ENCODE results near the gene TNNC2. TPM values are rescaled to one million over a fixed set of nuclear protein-coding genes. Genes with fewer than 3 reads are reported as not detected.
A peak's percentile ranks its signal among the peaks of the same experiment; 100 is the strongest.

TNNC2 gene
- total RNA-seq, 1 experiment from 2014 or later, result not detected

DNA sequence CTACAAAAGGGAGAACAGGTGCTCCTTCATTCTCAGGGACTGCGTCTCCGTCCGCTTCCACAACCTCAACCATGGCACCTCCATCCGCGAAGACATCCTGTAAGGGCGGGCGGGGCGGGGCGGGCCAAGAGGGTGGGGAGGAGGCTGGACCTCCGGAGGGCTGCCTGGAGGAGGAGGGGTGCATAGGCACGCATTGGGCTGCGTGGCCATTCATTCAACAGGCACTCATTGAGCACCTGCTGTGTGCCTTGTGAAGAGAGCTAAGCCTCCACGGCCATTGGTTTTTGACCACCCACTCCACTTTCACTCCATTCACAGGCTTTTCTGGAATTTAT, 30.7 kb upstream of the TNNC2 start:
- BruUV-seq (replicated peaks), result no TSS peak
- POLR2A ChIA-PET (ENCODE audit: low non-redundant PET), result interaction anchor here (0.5 kb wide), 1 partner anchor 8 kb away, joined by 5 read pairs; no protein-coding TSS in a partner anchor

DNA sequence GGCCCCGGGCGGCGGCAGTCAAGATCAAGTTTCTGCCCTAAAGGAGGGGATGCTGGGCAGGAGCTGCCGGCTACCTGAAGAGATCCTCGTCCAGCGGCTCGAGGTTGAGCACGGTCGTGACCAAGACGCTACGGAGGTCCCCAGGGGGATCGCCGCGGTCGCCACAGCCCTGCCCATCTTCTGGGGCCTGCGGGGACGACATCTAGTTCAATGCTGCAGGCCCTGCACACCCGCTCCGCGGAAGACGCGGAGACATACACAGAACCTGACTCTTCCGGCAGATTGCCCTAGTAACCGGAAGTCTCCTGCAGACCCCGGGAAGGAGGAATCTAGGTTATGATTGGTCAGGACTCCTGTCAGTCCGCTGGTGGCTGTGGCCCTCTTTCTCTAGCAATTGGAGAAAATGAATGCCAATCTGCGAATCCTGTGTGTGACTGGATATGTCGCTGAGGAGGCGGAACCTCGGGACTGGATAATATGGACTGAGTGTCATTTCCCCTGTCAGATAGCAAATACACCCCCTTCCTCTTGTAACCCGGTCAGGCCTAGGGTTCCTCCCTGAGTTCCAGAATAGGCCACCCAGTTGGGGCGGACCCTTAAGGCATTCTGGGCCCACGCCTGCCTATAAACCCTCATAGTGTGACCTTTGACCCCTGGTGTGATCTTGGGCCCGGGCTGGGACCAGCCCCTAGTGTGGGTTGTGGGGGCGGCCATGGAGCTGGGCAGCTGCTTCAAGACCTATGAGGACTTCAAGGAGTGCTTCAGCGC, 30.2 kb upstream of the TNNC2 start, which contains the start of the genes ACOT8 and ZSWIM3:
Gene ACOT8, minus strand, starts transcription at position 279 of the 768 bp plus-strand sequence. Its CDS starts 77 bp downstream, at position 202.
Gene ZSWIM3, plus strand, starts transcription at position 501 of the 768 bp plus-strand sequence. Its CDS starts 212 bp downstream, at position 713.
- no peak for TF ChIP-seq EZH2 (IDR thresholded peaks at IDR 0.05; ENCODE audit: borderline replicate concordance, low read depth, low read length, poor library complexity, severe bottlenecking)
- TF ChIP-seq, protein P1, sequence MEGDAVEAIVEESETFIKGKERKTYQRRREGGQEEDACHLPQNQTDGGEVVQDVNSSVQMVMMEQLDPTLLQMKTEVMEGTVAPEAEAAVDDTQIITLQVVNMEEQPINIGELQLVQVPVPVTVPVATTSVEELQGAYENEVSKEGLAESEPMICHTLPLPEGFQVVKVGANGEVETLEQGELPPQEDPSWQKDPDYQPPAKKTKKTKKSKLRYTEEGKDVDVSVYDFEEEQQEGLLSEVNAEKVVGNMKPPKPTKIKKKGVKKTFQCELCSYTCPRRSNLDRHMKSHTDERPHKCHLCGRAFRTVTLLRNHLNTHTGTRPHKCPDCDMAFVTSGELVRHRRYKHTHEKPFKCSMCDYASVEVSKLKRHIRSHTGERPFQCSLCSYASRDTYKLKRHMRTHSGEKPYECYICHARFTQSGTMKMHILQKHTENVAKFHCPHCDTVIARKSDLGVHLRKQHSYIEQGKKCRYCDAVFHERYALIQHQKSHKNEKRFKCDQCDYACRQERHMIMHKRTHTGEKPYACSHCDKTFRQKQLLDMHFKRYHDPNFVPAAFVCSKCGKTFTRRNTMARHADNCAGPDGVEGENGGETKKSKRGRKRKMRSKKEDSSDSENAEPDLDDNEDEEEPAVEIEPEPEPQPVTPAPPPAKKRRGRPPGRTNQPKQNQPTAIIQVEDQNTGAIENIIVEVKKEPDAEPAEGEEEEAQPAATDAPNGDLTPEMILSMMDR (conservative IDR thresholded peaks at IDR 0.05; ENCODE audit: low read depth, low read length), result no peak
- no TSS peak for BruUV-seq (replicated peaks)
- intact Hi-C loops (cut with micrococcal nuclease; ENCODE audit: unreplicated experiment), result no loop called here
- Histone ChIP-seq H3K27ac (ENCODE audit: low read depth, low read length, poor library complexity, severe bottlenecking) (peak within 1 kb of the TSS; percentile 69), H3K36me3 (ENCODE audit: insufficient read depth, low read length, poor library complexity, severe bottlenecking) (no peaks in the 10 kb centered on the region), H3K27me3 (replicated peaks; ENCODE audit: insufficient read depth, low read depth, low read length, poor library complexity) (no peaks in the 10 kb centered on the region), H3K4me3 (ENCODE audit: low read depth, low read length, poor library complexity, severe bottlenecking) (peak within 1 kb of the TSS; percentile 78), H3K4me1 (ENCODE audit: insufficient read depth, low read length, poor library complexity, severe bottlenecking) (peaks cover 5% of the 10 kb centered on the region), H3K9me3 (ENCODE audit: low read depth, low read length, poor library complexity, severe bottlenecking) (no peaks in the 10 kb centered on the region)
- peak; percentile 100 for DNase-seq (ENCODE audit: low spot score)
- CTCF ChIA-PET, result no interaction called here
- POLR2A ChIA-PET (ENCODE audit: low non-redundant PET), result no interaction called here

More for the DNA sequence above, 30.7 kb upstream of the TNNC2 start:
- no peaks in the 10 kb centered on the region for H3K36me3 ChIP-seq (ENCODE audit: insufficient read depth, low read length, poor library complexity, severe bottlenecking)
- H3K9me3 ChIP-seq (ENCODE audit: low read depth, low read length, poor library complexity, severe bottlenecking), result no peaks in the 10 kb centered on the region
- H3K27me3 ChIP-seq (replicated peaks; ENCODE audit: insufficient read depth, low read depth, low read length, poor library complexity), result no peaks in the 10 kb centered on the region
- no peak overlapping the region for H3K27ac ChIP-seq (ENCODE audit: low read depth, low read length, poor library complexity, severe bottlenecking)
- H3K4me1 ChIP-seq (ENCODE audit: insufficient read depth, low read length, poor library complexity, severe bottlenecking), result peaks cover 5% of the 10 kb centered on the region
- CTCF ChIA-PET, result no interaction called here
- no peak for TF ChIP-seq EZH2 (IDR thresholded peaks at IDR 0.05; ENCODE audit: borderline replicate concordance, low read depth, low read length, poor library complexity, severe bottlenecking)
- TF ChIP-seq, protein P1 (conservative IDR thresholded peaks at IDR 0.05; ENCODE audit: low read depth, low read length), result no peak
- DNase-seq (ENCODE audit: low spot score), result peak; percentile 29
- H3K4me3 ChIP-seq (ENCODE audit: low read depth, low read length, poor library complexity, severe bottlenecking), result peak overlapping the region; percentile 78
- intact Hi-C loops (cut with micrococcal nuclease; ENCODE audit: unreplicated experiment), result no loop called here

DNA sequence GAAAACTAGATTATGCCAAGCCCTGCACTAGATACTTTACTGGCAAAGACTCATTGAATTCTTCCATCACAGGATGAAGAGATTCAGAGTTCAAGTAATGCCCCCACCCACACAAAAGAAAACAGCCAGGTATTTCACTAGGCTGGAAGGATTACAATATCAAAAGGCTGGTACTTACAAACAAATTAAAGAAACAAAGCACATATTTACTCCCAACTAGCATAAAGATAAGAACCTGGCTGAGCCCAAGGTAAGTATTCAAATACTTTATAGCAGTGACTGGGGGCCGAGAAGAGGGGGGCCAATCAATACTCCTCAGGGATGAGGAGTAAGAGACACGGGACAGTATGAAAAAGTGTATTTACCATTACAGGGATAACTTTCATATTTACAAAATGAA, 26.4 kb upstream of the TNNC2 start:
- Histone ChIP-seq H3K27me3 (replicated peaks; ENCODE audit: insufficient read depth, low read depth, low read length, poor library complexity) (no peaks in the 10 kb centered on the region), H3K27ac (ENCODE audit: low read depth, low read length, poor library complexity, severe bottlenecking) (no peak overlapping the region), H3K36me3 (ENCODE audit: insufficient read depth, low read length, poor library complexity, severe bottlenecking) (no peaks in the 10 kb centered on the region), H3K4me1 (ENCODE audit: insufficient read depth, low read length, poor library complexity, severe bottlenecking) (peaks cover 5% of the 10 kb centered on the region), H3K9me3 (ENCODE audit: low read depth, low read length, poor library complexity, severe bottlenecking) (no peaks in the 10 kb centered on the region), H3K4me3 (ENCODE audit: low read depth, low read length, poor library complexity, severe bottlenecking) (no peak overlapping the region)
- BruUV-seq (replicated peaks), result no TSS peak
- no peak for TF ChIP-seq EZH2 (IDR thresholded peaks at IDR 0.05; ENCODE audit: borderline replicate concordance, low read depth, low read length, poor library complexity, severe bottlenecking)
- TF ChIP-seq, protein P1 (conservative IDR thresholded peaks at IDR 0.05; ENCODE audit: low read depth, low read length), result no peak
- intact Hi-C loops (cut with micrococcal nuclease; ENCODE audit: unreplicated experiment), result no loop called here
- CTCF ChIA-PET, result no interaction called here
- DNase-seq (ENCODE audit: low spot score), result no peak
- POLR2A ChIA-PET (ENCODE audit: low non-redundant PET), result no interaction called here

Measured in A673 (cell line).